Stimulated activated CD8-positive, alpha-beta memory T cell treated with anti-CD3 and anti-CD28 coated beads, Interleukin-4, amount 100 ng/mL, for 4 hours (primary cell): Measurements from ENCODE around the gene WDR62.

Experiments used
- DNase-seq, 2 donors: peaks; one replicate each; pipeline ENCODE4 v3.0.0-alpha.2; 2020; ENCODE audit warnings: low read depth in 2 of 2, low spot score in 1 of 2

WDR62 gene

GRCh38 chr19:36139473-36140303 lies 85.0 kb downstream of the WDR62 start, which contains the start of gene CAPNS1:
Gene CAPNS1 (plus strand): TSS chr19:36140066. CDS start chr19:36141012, 946 bp downstream.
- DNase-seq, result peak; percentile 74 to 89

- peak in 1 of 2 donors; percentile 19 for DNase-seq
Observed at GRCh38 chr19:36140304-36141038, 85.8 kb downstream of the WDR62 start.

GRCh38 chr19:36141039-36141927 lies 86.6 kb downstream of the WDR62 start:
- DNase-seq, result peak; percentile 75 to 92

- DNase-seq, result no peak
Observed at GRCh38 chr19:36142046-36142445, 87.3 kb downstream of the WDR62 start.

GRCh38 chr19:36142496-36142895 lies 87.8 kb downstream of the WDR62 start:
- DNase-seq, result no peak

- DNase-seq, result no peak
Observed at GRCh38 chr19:36144624-36145023, 89.9 kb downstream of the WDR62 start.

GRCh38 chr19:36149673-36150406 lies 95.1 kb downstream of the WDR62 start:
- no peak for DNase-seq

GRCh38 chr19:36150586-36150985 lies 95.9 kb downstream of the WDR62 start:
- DNase-seq, result no peak

GRCh38 chr19:36151144-36152018 lies 96.7 kb downstream of the WDR62 start:
- DNase-seq, result no peak

- DNase-seq, result no peak
Observed at GRCh38 chr19:36152019-36152351, 97.3 kb downstream of the WDR62 start.

- DNase-seq, result no peak
Observed at GRCh38 chr19:36152352-36153091, 97.8 kb downstream of the WDR62 start, which contains the start of gene COX7A1. Gene COX7A1 (minus strand): TSS chr19:36152447. CDS start chr19:36152407, 40 bp downstream.

- DNase-seq, result no peak
Observed at GRCh38 chr19:36153126-36153525, 98.4 kb downstream of the WDR62 start.
